MM.1S (cell line): ENCODE measurements around the gene EIF4EBP2.
A peak's percentile ranks its signal among the peaks of the same experiment; 100 is the strongest.

Source experiments
- DNase-seq: peaks from one replicate; pipeline ENCODE4 v3.0.0-alpha.2; 2015
- H2AFZ ChIP-seq: fragments of 300-600 bp; sonication (generic); 2 replicates; pipeline ENCODE4 v1.6.0; 2016; ENCODE audit warnings: antibody characterized with exemption, low read length
- H3F3A ChIP-seq: fragments of 300-600 bp; sonication (generic); 2 replicates; pipeline ENCODE4 v1.6.1; 2016; ENCODE audit warnings: mild to moderate bottlenecking, antibody characterized with exemption, low read length, moderate library complexity, mixed read lengths; ENCODE audit not compliant: insufficient read depth
- H3K27ac ChIP-seq: fragments of 300-600 bp; sonication (generic); 2 replicates; pipeline ENCODE4 v1.5.1; 2016; ENCODE audit warnings: mild to moderate bottlenecking, low read length
- H3K27me3 ChIP-seq: fragments of 300-600 bp; sonication (generic); replicated peaks from 2 replicates; pipeline ENCODE4 v1.6.0; 2016; ENCODE audit warnings: low read length; ENCODE audit not compliant: insufficient read depth
- H3K36me3 ChIP-seq: fragments of 300-600 bp; sonication (generic); replicated peaks from 2 replicates; pipeline ENCODE4 v1.6.1; 2016; ENCODE audit warnings: mild to moderate bottlenecking, low read length, mixed read lengths; ENCODE audit not compliant: insufficient read depth
- H3K4me1 ChIP-seq: fragments of 300-600 bp; sonication (generic); 2 replicates; pipeline ENCODE4 v1.6.1; 2016; ENCODE audit warnings: low read length, mixed read lengths
- H3K4me2 ChIP-seq: fragments of 300-600 bp; sonication (generic); 2 replicates; pipeline ENCODE4 v1.6.0; 2016; ENCODE audit warnings: low read depth, low read length
- H3K4me3 ChIP-seq: fragments of 300-600 bp; sonication (generic); 2 replicates; pipeline ENCODE4 v1.5.1; 2016; ENCODE audit warnings: low read length, mixed read lengths
- H3K79me2 ChIP-seq: fragments of 300-600 bp; sonication (generic); 2 replicates; pipeline ENCODE4 v1.6.1; 2016; ENCODE audit warnings: mixed run types, low read length, mixed read lengths
- H3K9ac ChIP-seq: fragments of 300-600 bp; sonication (generic); 2 replicates; pipeline ENCODE4 v1.6.1; 2016; ENCODE audit warnings: low read length, mixed read lengths
- H3K9me2 ChIP-seq: fragments of 300-600 bp; sonication (generic); replicated peaks from 2 replicates; pipeline ENCODE4 v1.6.1; 2016; ENCODE audit warnings: mild to moderate bottlenecking, low read length, mixed read lengths; ENCODE audit not compliant: insufficient read depth
- H3K9me3 ChIP-seq: fragments of 300-600 bp; sonication (generic); replicated peaks from 2 replicates; pipeline ENCODE4 v1.6.1; 2016; ENCODE audit warnings: mild to moderate bottlenecking, low read length, mixed read lengths; ENCODE audit not compliant: insufficient read depth
- H4K20me1 ChIP-seq: fragments of 300-600 bp; sonication (generic); 2 replicates; pipeline ENCODE4 v1.6.1; 2016; ENCODE audit warnings: mild to moderate bottlenecking, low read length, moderate library complexity, mixed read lengths; ENCODE audit not compliant: insufficient read depth
- EZH2 ChIP-seq: fragments of 300-600 bp; sonication (generic); optimal IDR thresholded peaks from 2 replicates; pipeline ENCODE3; 2017; ENCODE audit warnings: low read depth, mild to moderate bottlenecking, antibody characterized with exemption, low read length, mixed read lengths
- EZH2phosphoT487 ChIP-seq: fragments of 300-600 bp; sonication (generic); IDR thresholded peaks from 2 replicates; pipeline ENCODE4 v1.6.1; 2018; ENCODE audit warnings: antibody characterized with exemption, low read length
- TF ChIP-seq, protein P1 (sequence below): fragments of 300-600 bp; sonication (generic); IDR thresholded peaks from 2 replicates; pipeline ENCODE4 v1.5.1; 2016; ENCODE audit warnings: antibody characterized with exemption, low read length, mixed read lengths

EIF4EBP2 gene

DNA sequence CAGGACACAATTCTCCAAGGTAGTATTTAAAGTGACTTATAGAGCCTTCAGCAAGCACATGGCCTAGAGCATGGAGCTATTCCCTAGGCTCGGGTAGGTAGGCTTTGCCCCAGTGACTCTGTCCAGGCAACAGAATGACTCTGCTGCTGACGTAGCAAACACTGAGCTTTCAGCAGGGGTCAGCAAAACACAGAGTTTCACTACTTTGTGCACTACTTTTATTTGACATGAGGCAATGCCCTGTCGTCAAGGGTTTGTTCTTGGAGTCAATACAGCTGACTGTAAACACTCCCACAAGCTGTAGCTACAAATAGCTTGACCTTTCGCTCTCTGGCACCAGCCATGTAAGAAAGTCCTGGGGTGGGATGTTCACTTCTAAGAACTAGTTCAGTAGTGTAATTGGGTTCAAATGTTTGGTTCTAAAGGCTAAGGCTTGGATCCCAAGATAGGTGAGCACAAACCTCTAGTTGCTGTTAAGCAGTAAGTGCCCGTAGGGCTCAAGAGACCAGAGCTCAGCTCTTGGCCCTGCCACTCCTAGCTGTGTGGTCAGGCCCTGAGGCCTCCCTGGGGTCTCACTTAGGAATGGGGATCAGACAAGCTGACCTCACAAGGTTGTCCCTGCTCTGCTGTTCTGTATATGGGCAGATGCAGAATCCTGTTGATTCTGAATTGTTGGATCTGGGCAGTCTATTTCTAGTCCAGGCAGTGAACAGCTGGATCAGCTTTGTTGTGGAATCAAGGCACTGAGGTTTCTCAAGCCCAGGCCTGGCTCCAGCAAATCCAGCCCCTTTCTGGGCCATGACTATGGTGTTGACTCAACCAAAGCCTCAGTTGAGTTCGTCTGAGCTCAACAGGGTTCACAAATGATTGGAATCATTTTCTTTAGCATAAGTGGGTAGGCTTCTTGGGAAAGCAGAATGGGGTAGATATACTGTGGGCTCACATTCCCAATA, 26.8 kb downstream of the EIF4EBP2 start:
- TF ChIP-seq EZH2phosphoT487 (no peak), EZH2 (no peak)
- TF ChIP-seq, protein P1, sequence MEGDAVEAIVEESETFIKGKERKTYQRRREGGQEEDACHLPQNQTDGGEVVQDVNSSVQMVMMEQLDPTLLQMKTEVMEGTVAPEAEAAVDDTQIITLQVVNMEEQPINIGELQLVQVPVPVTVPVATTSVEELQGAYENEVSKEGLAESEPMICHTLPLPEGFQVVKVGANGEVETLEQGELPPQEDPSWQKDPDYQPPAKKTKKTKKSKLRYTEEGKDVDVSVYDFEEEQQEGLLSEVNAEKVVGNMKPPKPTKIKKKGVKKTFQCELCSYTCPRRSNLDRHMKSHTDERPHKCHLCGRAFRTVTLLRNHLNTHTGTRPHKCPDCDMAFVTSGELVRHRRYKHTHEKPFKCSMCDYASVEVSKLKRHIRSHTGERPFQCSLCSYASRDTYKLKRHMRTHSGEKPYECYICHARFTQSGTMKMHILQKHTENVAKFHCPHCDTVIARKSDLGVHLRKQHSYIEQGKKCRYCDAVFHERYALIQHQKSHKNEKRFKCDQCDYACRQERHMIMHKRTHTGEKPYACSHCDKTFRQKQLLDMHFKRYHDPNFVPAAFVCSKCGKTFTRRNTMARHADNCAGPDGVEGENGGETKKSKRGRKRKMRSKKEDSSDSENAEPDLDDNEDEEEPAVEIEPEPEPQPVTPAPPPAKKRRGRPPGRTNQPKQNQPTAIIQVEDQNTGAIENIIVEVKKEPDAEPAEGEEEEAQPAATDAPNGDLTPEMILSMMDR = peak; percentile 23
- H3K27me3 ChIP-seq = no peaks in the 10 kb centered on the region
- peaks cover 11% of the 10 kb centered on the region for H3K4me1 ChIP-seq
- no peaks in the 10 kb centered on the region for H3F3A ChIP-seq
- no peak overlapping the region for H2AFZ ChIP-seq
- H3K9me3 ChIP-seq = no peaks in the 10 kb centered on the region
- peak overlapping the region; percentile 41; the same call in 1 of the 2 replicates for H3K27ac ChIP-seq
- no peaks in the 10 kb centered on the region for H4K20me1 ChIP-seq
- no peak overlapping the region for H3K9ac ChIP-seq
- H3K79me2 ChIP-seq = no peaks in the 10 kb centered on the region
- no peak overlapping the region for H3K4me3 ChIP-seq
- no peak overlapping the region for H3K4me2 ChIP-seq
- H3K9me2 ChIP-seq = no peaks in the 10 kb centered on the region
- DNase-seq = peak; percentile 74
- no peaks in the 10 kb centered on the region for H3K36me3 ChIP-seq

DNA sequence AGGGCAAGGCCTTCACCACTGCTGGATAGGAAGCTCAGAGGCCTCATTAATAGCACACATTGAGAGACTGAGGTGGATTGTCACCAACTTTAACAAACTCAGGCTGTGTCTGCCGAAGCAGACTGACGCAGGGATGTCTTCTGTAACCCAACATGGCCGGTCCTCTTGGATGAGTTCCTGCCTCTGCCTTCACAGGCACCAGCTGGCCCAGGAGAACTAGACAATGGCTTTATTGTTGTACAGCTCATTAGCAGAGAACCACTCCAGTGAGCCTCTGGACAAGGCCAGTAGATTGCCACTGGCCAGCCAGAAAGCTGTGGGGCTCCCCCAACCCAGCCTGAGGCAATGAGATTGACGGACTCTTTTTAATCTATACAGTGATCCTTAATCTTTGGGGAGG, 28.2 kb downstream of the EIF4EBP2 start:
- TF ChIP-seq EZH2 = no peak
- TF ChIP-seq, protein P1 = no peak
- TF ChIP-seq EZH2phosphoT487 = no peak
- Histone ChIP-seq H3K9me3 (no peaks in the 10 kb centered on the region), H3K79me2 (no peaks in the 10 kb centered on the region), H2AFZ (no peak overlapping the region), H3K4me1 (peaks cover 11% of the 10 kb centered on the region), H3K27me3 (no peaks in the 10 kb centered on the region), H3K27ac (no peak overlapping the region), H3K36me3 (no peaks in the 10 kb centered on the region), H3K4me2 (no peak overlapping the region), H3F3A (no peaks in the 10 kb centered on the region), H4K20me1 (no peaks in the 10 kb centered on the region), H3K9ac (no peak overlapping the region), H3K9me2 (no peaks in the 10 kb centered on the region), H3K4me3 (no peak overlapping the region)
- no peak for DNase-seq

DNA sequence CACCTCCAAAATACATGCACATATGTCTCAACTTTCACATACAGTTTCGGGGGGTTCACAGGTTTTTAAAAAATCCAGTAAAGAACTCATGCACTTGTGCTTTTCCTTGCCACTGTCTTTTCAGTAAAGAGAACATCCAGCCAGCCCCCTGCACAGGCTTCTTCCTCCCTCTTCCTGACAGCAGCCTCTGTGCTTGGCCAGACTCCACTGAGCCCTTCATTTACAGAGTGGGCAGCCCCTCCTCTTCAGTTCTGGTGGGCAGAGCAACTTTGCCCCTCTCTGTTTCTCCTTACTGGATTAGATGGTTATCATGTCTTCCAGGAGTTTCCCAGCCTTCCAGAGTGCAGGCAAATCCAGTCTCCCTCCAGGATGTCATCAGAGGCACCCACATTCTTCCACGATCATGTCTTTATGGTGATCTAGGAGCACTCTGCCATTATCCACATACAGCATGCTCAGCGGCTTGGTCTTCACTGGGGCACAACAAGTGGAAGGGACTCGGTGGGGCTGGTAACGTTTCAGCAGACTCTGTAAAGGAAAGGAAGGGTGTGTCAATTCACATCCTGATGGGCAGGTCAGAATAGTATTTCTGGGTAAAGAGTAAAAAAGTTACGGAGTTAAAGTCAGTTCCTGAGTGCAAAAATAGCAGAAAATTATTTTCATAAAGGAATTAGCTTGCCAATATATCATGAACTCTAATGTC, 28.8 kb downstream of the EIF4EBP2 start:
- Histone ChIP-seq H3K27ac (no peak overlapping the region), H3F3A (no peaks in the 10 kb centered on the region), H4K20me1 (no peaks in the 10 kb centered on the region), H3K4me3 (no peak overlapping the region), H3K4me1 (peaks cover 11% of the 10 kb centered on the region), H2AFZ (no peak overlapping the region), H3K9me3 (no peaks in the 10 kb centered on the region), H3K27me3 (no peaks in the 10 kb centered on the region), H3K9me2 (no peaks in the 10 kb centered on the region), H3K36me3 (no peaks in the 10 kb centered on the region), H3K9ac (no peak overlapping the region), H3K4me2 (no peak overlapping the region), H3K79me2 (no peaks in the 10 kb centered on the region)
- DNase-seq = no peak
- TF ChIP-seq, protein P1 = no peak
- TF ChIP-seq EZH2phosphoT487 = no peak
- no peak for TF ChIP-seq EZH2
